Astrocyte of the spinal cord (primary cell): ENCODE measurements around the gene SLPI.

Experiments
- DNase-seq: peaks from one replicate; pipeline ENCODE4 v3.0.0; 2011; ENCODE audit warnings: low read depth, low spot score
- H3K4me3 ChIP-seq: 2 replicates; pipeline ENCODE4 v1.5.1; 2011; ENCODE audit warnings: low read depth, mild to moderate bottlenecking, low read length, moderate library complexity
- CTCF ChIP-seq: IDR thresholded peaks from 2 replicates; pipeline ENCODE4 v1.5.1; 2012; ENCODE audit warnings: low read depth, mild to moderate bottlenecking, low read length, inconsistent platforms
- in situ Hi-C: cut with HindIII; loops from 2 replicates; pipeline ENCODE4 v1.10.0; 2017; ENCODE audit warnings: low sequenced_read_pairs

Gene SLPI

GRCh38 chr20:45258664-45259063 is 4.3 kb upstream of the SLPI start:
- H3K4me3 ChIP-seq, result no peak overlapping the region
- no peak for TF ChIP-seq CTCF
- in situ Hi-C loops, result no loop called here
- no peak for DNase-seq

- no peak overlapping the region for H3K4me3 ChIP-seq
- no peak for TF ChIP-seq CTCF
- no peak for DNase-seq
- in situ Hi-C loops, result no loop called here
Measured at GRCh38 chr20:45258259-45258658, 3.9 kb upstream of the SLPI start.

- no peak for TF ChIP-seq CTCF
- H3K4me3 ChIP-seq, result no peak overlapping the region
- DNase-seq, result no peak
- in situ Hi-C loops, result no loop called here
Measured at GRCh38 chr20:45257711-45258110, 3.3 kb upstream of the SLPI start.

GRCh38 chr20:45257161-45257560 is 2.8 kb upstream of the SLPI start:
- H3K4me3 ChIP-seq, result no peak overlapping the region
- TF ChIP-seq CTCF, result no peak
- no peak for DNase-seq
- in situ Hi-C loops, result no loop called here

GRCh38 chr20:45253261-45253660 is 1.1 kb downstream of the SLPI start:
- in situ Hi-C loops, result no loop called here
- TF ChIP-seq CTCF, result no peak
- DNase-seq, result no peak
- no peak overlapping the region for H3K4me3 ChIP-seq

GRCh38 chr20:45251884-45252560 is 2.3 kb downstream of the SLPI start:
- no peak for TF ChIP-seq CTCF
- in situ Hi-C loops, result no loop called here
- DNase-seq, result no peak
- H3K4me3 ChIP-seq, result no peak overlapping the region
